Right lobe of liver (tissue), 6 donors: ENCODE results near the gene LIPE. TPM values are rescaled to one million over a fixed set of nuclear protein-coding genes. Genes with fewer than 3 reads are reported as not detected.

Source experiments
- ATAC-seq, 4 donors: fragments of 200-7000 bp; cut with Tn5 transposase; one replicate each; pipeline ENCODE4 v1.9.1; 2020; ENCODE audit warnings: mild to moderate bottlenecking in 4 of 4, moderate library complexity in 4 of 4
- DNase-seq, 3 donors: peaks; one replicate each; pipeline ENCODE4 v3.0.0-alpha.2; 2020
- H3K27ac ChIP-seq, 3 donors: fragments of 200-600 bp; one replicate each; pipeline ENCODE4 v1.8.0; 2022
- H3K27me3 ChIP-seq, 2 donors: fragments of 200-600 bp; one replicate each; pipeline ENCODE4 v1.8.0; 2022
- H3K36me3 ChIP-seq, 4 donors: fragments of 200-600 bp; sonication (generic) in 1 of 4; one replicate each; pipeline versions ENCODE4 v1.5.1 to v1.8.0; 2017 to 2022; ENCODE audit warnings: control low read depth in 1 of 4
- H3K4me1 ChIP-seq, 4 donors: fragments of 200-600 bp; sonication (generic) in 1 of 4; one replicate each; pipeline versions ENCODE4 v1.5.1 to v1.8.0; 2017 to 2022; ENCODE audit warnings: control low read depth in 1 of 4
- H3K4me3 ChIP-seq, 3 donors: fragments of 200-600 bp; one replicate each; pipeline ENCODE4 v1.8.0; 2022
- H3K9me3 ChIP-seq, 4 donors: fragments of 200-600 bp; sonication (generic) in 1 of 4; one replicate each; pipeline versions ENCODE4 v1.5.1 to v1.8.0; 2017 to 2022; ENCODE audit warnings: control low read depth in 1 of 4
- POLR2A ChIP-seq: fragments of 450-650 bp; IDR thresholded peaks from one replicate; pipeline ENCODE4 v1.6.1; 2017; ENCODE audit warnings: antibody characterized with exemption, mild to moderate bottlenecking
- WGBS: methylation state at CpG from one replicate; pipeline ENCODE4 v1.1.6; 2018; ENCODE audit warnings: low coverage, low lambda C conversion rate; ENCODE audit not compliant: insufficient coverage; ENCODE audit errors: missing lambda C conversion rate; 5-methylcytosine and 5-hydroxymethylcytosine counted together
- intact Hi-C, 2 donors: fragments of 100-400 bp; cut with DNase I; formaldehyde crosslinking; loops; one replicate each; pipeline versions ENCODE4 v1.11.2 to v1.14.1; 2022
- total RNA-seq, 6 experiments: library from RNA; depleted of rRNA in 2 of 6; stranded (reverse); fragments of >200 nt in 2 of 6; fragmentation: NEBNext Ultra II Directional in 3 of 6; extraction: Animal tissue kit (Norgen Biotek cat#: 25700) in 3 of 6; gene quantifications; one replicate each; pipeline versions ENCODE4 v1.1.0 to v1.2.4, GENCODE V29; 2016 to 2023
- TF ChIP-seq, protein P1 (sequence below), 4 donors: fragments of 200-600 bp in 3 of 4; fragments of 450-650 bp in 1 of 4; IDR thresholded peaks; one replicate each; pipeline versions ENCODE4 v1.5.1 to v1.8.0; 2016 to 2022; ENCODE audit warnings: antibody characterized with exemption in 4 of 4, mild to moderate bottlenecking in 2 of 4
- donor health status: DM: no; HTN: yes; CAD: no.
- donor health status: DM: no; HTN: no; CAD: no.
- donor health status: DM: no; HTN: no; CAD: no.
- donor health status: DM: no; HTN: yes; CAD: no.
- donor health status: DM: no; HTN: yes; CAD: no.

The LIPE gene
- total RNA-seq, 6 experiments from 2014 or later, result 0.87 to 2.5 (median 1.8) TPM

DNA sequence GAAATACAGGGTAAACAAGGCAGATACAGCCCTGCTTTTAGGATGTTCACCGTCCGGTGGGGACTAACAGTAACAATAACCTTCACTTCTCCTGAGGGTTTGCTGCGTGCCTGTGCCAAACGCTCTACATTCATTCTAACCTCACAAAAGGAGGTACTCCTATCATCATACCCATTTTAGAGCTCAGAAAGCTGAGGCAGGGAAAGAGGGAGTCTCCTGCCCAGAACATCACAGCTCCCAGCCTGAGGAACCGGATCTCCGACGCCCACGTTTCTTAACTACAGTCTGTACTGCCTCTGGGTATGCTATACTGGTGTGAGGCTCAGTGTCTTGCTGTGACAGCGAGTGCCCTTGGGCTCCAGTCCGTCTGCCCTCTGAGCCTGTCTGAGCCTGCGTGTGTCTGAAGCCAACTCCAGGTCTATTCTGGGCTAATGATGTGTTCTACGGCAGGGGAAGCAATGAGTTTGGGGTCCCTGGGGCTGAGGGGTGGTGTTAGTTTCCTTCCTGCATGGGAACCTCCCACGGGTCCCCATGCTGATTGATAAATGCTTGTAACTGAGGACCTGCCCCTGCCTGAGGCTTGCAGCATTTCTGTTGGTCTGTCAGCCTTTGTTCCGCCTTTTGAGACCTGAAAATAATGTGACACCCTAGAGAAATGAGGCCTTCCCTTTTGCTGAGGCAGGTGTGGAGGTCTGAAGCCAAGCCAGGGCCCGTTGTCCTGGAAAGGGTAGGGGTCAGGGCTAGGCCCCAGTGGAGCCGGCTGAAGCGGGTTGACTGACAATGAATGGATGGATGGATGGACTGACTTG, 4.9 kb downstream of the LIPE start:
- Histone ChIP-seq H3K27me3 (no peaks in the 10 kb centered on the region), H3K9me3 (no peaks in the 10 kb centered on the region), H3K4me1 (peaks cover 0 to 9% (median 2%) of the 10 kb centered on the region in 4 donors), H3K27ac (peak overlapping the region; percentile 20 to 35 (median 30)), H3K36me3 (no peaks in the 10 kb centered on the region), H3K4me3 (peak overlapping the region; percentile 46 to 60 (median 47))
- ATAC-seq, result no peak
- TF ChIP-seq POLR2A, result no peak
- DNase-seq, result peak in 1 of 3 donors; percentile 2
- intact Hi-C loops, result no loop called here
- 93% methylated on average over 12 of the region's 17 CpGs for WGBS

- Histone ChIP-seq H3K4me3 (no peak overlapping the region), H3K9me3 (no peaks in the 10 kb centered on the region), H3K4me1 (peaks cover 0 to 9% (median 2%) of the 10 kb centered on the region in 4 donors), H3K27ac (no peak overlapping the region), H3K36me3 (no peaks in the 10 kb centered on the region), H3K27me3 (no peaks in the 10 kb centered on the region)
- ATAC-seq, result no peak
- TF ChIP-seq, protein P1, sequence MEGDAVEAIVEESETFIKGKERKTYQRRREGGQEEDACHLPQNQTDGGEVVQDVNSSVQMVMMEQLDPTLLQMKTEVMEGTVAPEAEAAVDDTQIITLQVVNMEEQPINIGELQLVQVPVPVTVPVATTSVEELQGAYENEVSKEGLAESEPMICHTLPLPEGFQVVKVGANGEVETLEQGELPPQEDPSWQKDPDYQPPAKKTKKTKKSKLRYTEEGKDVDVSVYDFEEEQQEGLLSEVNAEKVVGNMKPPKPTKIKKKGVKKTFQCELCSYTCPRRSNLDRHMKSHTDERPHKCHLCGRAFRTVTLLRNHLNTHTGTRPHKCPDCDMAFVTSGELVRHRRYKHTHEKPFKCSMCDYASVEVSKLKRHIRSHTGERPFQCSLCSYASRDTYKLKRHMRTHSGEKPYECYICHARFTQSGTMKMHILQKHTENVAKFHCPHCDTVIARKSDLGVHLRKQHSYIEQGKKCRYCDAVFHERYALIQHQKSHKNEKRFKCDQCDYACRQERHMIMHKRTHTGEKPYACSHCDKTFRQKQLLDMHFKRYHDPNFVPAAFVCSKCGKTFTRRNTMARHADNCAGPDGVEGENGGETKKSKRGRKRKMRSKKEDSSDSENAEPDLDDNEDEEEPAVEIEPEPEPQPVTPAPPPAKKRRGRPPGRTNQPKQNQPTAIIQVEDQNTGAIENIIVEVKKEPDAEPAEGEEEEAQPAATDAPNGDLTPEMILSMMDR (IDR thresholded peaks at IDR 0.05), result no peak
- TF ChIP-seq POLR2A, result no peak
- DNase-seq, result no peak
- intact Hi-C loops, result no loop called here
- WGBS, result 17% methylated on average over 1 of the region's 9 CpGs
Measured at GRCh38 chr19:42421591-42422031, 5.6 kb downstream of the LIPE start.

DNA sequence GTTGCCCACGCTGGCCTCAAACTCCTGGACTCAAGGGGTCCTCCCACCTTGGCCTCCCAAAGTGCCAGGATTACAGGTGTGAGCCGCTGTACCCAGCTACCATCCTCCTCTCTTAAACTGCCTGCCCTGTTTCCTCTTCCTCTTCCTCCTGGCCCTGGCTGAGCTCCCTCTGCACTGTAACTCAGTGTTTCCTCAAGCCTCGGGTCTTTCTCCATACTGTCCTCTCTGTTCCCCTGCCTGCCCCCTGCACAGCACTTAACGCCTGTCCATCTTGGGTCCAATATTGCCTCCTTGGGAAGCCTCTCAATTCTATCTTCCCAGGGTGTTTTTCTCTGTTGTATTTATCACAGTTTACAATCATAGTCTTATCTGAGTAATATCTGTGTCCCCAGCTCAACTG, 6.1 kb downstream of the LIPE start:
- WGBS, result 77% methylated on average over 3 of the region's 4 CpGs
- Histone ChIP-seq H3K27ac (no peak overlapping the region), H3K4me3 (no peak overlapping the region), H3K27me3 (no peaks in the 10 kb centered on the region), H3K4me1 (peaks cover 0 to 9% (median 2%) of the 10 kb centered on the region in 4 donors), H3K9me3 (no peaks in the 10 kb centered on the region), H3K36me3 (no peaks in the 10 kb centered on the region)
- TF ChIP-seq, protein P1 (IDR thresholded peaks at IDR 0.05), result no peak
- TF ChIP-seq POLR2A, result no peak
- DNase-seq, result no peak
- intact Hi-C loops, result no loop called here
- no peak for ATAC-seq

GRCh38 chr19:42420055-42420544, 7.1 kb downstream of the LIPE start:
- Histone ChIP-seq H3K27me3 (no peaks in the 10 kb centered on the region), H3K27ac (no peak overlapping the region), H3K4me1 (peaks cover 0 to 9% (median 2%) of the 10 kb centered on the region in 4 donors), H3K9me3 (no peaks in the 10 kb centered on the region), H3K36me3 (no peaks in the 10 kb centered on the region), H3K4me3 (no peak overlapping the region)
- 34% methylated on average over 5 of the region's 10 CpGs for WGBS
- no peak for TF ChIP-seq POLR2A
- TF ChIP-seq, protein P1 (IDR thresholded peaks at IDR 0.05), result peak; percentile 67 to 82 (median 74)
- peak; percentile 63 to 74 (median 69) for ATAC-seq
- DNase-seq, result peak in 1 of 3 donors; percentile 68
- intact Hi-C loops, result no loop called here

- DNase-seq (peak in 2 of 3 donors; percentile 56 to 62), ATAC-seq (peak in 2 of 4 donors; percentile 19 to 38)
- no peak overlapping the region for H3K4me3 ChIP-seq
- WGBS, result 0% methylated on average over 1 of the region's 6 CpGs
- H3K36me3 ChIP-seq, result no peaks in the 10 kb centered on the region
- no peaks in the 10 kb centered on the region for H3K9me3 ChIP-seq
- H3K27me3 ChIP-seq, result no peaks in the 10 kb centered on the region
- peaks cover 0 to 9% (median 2%) of the 10 kb centered on the region in 4 donors for H3K4me1 ChIP-seq
- intact Hi-C loops, result no loop called here
- no peak overlapping the region for H3K27ac ChIP-seq
- TF ChIP-seq POLR2A, result no peak
Measured at GRCh38 chr19:42419309-42419708, 7.9 kb downstream of the LIPE start.
